Endothelial cell of umbilical vein (primary cell): ENCODE measurements around the gene GP5. TPM values are rescaled to one million over a fixed set of nuclear protein-coding genes. Genes with fewer than 3 reads are reported as not detected.

Source experiments
- BruUV-seq: library from RNA; stranded (reverse); fragments of 400-500 nt; replicated peaks from 2 replicates; lab custom pipeline; 2021; lab: Mats Ljungman, UMichigan
- CTCF ChIA-PET: fragments of 300-600, 350-600 bp; sonication (Branson Sonifier 250); formaldehyde crosslinking; loops from one replicate; lab custom pipeline; 2021; ENCODE audit warnings: antibody characterized with exemption, inconsistent platforms; lab: Charles Lee
- POLR2A ChIA-PET: fragments of 300-600, 350-600 bp; sonication (Branson Sonifier 250); formaldehyde crosslinking; loops from one replicate; lab custom pipeline; 2021; ENCODE audit warnings: antibody characterized with exemption, inconsistent platforms; lab: Charles Lee
- DNase-seq: peaks from one replicate; pipeline ENCODE4 v3.0.0-alpha.2; 2011; ENCODE audit warnings: low read depth, low spot score
- FAIRE-seq: peaks from 2 replicates; lab custom pipeline; 2011; peaks lifted over from hg19 to GRCh38; lab: Jason Lieb, UNC
- H2AFZ ChIP-seq: 2 replicates; pipeline ENCODE4 v1.6.0; 2012; ENCODE audit warnings: low read depth, low read length, control low read depth, inconsistent platforms
- H3K27ac ChIP-seq: 2 replicates; pipeline ENCODE4 v1.5.1; 2011; ENCODE audit warnings: low read depth, mild to moderate bottlenecking, control low read depth, low read length, moderate library complexity; ENCODE audit not compliant: insufficient read depth
- H3K27me3 ChIP-seq, 2 experiments: 2 replicates each; pipeline versions ENCODE4 v1.6.0 to v1.6.1; 2011; ENCODE audit warnings: low read length in 2 of 2, mixed read lengths in 1 of 2; ENCODE audit not compliant: control insufficient read depth in 2 of 2, insufficient read depth in 2 of 2
- H3K36me3 ChIP-seq, 2 experiments: 2 replicates in 1 of 2; 3 replicates in 1 of 2; pipeline ENCODE4 v1.5.1; 2011; ENCODE audit warnings: low read length in 2 of 2, mild to moderate bottlenecking in 1 of 2, moderate library complexity in 1 of 2; ENCODE audit not compliant: control insufficient read depth in 2 of 2, insufficient read depth in 2 of 2; ENCODE audit errors: extremely low read depth in 1 of 2
- H3K4me1 ChIP-seq: 3 replicates; pipeline ENCODE4 v1.5.1; 2011; ENCODE audit warnings: mild to moderate bottlenecking, low read length; ENCODE audit not compliant: control insufficient read depth, insufficient read depth; ENCODE audit errors: extremely low read depth
- H3K4me2 ChIP-seq: 2 replicates; pipeline ENCODE4 v1.6.1; 2011; ENCODE audit warnings: low read length, control low read depth, mixed read lengths; ENCODE audit not compliant: insufficient read depth
- H3K4me3 ChIP-seq, 3 experiments: fragments of 200-600 bp in 1 of 3; sonication (generic), shearing (Covaris generic) in 1 of 3; replicated peaks in 1 of 3; 2 replicates each; pipeline ENCODE4 v1.5.1; 2011 to 2016; ENCODE audit warnings: control low read depth in 3 of 3, low read length in 3 of 3, mild to moderate bottlenecking in 2 of 3, inconsistent platforms in 1 of 3, low read depth in 1 of 3, moderate library complexity in 1 of 3; ENCODE audit not compliant: insufficient read depth in 1 of 3
- H3K79me2 ChIP-seq: 2 replicates; pipeline ENCODE4 v1.6.0; 2012; ENCODE audit warnings: low read length, inconsistent platforms; ENCODE audit not compliant: control insufficient read depth, insufficient read depth
- H3K9ac ChIP-seq: replicated peaks from 2 replicates; pipeline ENCODE3; 2011; ENCODE audit warnings: low read length, control low read depth; ENCODE audit not compliant: insufficient read depth; ENCODE audit errors: extremely low read depth
- H3K9me1 ChIP-seq: replicated peaks from 3 replicates; pipeline ENCODE4 v1.6.0; 2011; ENCODE audit warnings: mild to moderate bottlenecking, low read length; ENCODE audit not compliant: control insufficient read depth, insufficient read depth; ENCODE audit errors: extremely low read depth
- H3K9me3 ChIP-seq: replicated peaks from 2 replicates; pipeline ENCODE4 v1.5.1; 2012; ENCODE audit warnings: low read length, inconsistent platforms; ENCODE audit not compliant: control insufficient read depth, insufficient read depth
- H4K20me1 ChIP-seq: replicated peaks from 2 replicates; pipeline ENCODE3; 2011; ENCODE audit warnings: mild to moderate bottlenecking, low read length; ENCODE audit not compliant: control insufficient read depth, insufficient read depth; ENCODE audit errors: extremely low read depth
- EZH2 ChIP-seq: IDR thresholded peaks from 2 replicates; pipeline ENCODE4 v1.6.1; 2012; ENCODE audit warnings: borderline replicate concordance, low read depth, mild to moderate bottlenecking, moderate library complexity, low read length, inconsistent platforms; ENCODE audit not compliant: severe bottlenecking
- FOS ChIP-seq: IDR thresholded peaks from 2 replicates; pipeline ENCODE4 v1.6.1; 2011; ENCODE audit warnings: mild to moderate bottlenecking, low read length, moderate library complexity, borderline replicate concordance; ENCODE audit not compliant: insufficient read depth
- GATA2 ChIP-seq: IDR thresholded peaks from 2 replicates; pipeline ENCODE4 v1.7.0; 2011; ENCODE audit warnings: low read depth, mild to moderate bottlenecking, moderate library complexity, mixed read lengths, low read length; ENCODE audit not compliant: insufficient read length, insufficient read depth
- JUN ChIP-seq: IDR thresholded peaks from 2 replicates; pipeline ENCODE4 v1.6.1; 2011; ENCODE audit warnings: borderline replicate concordance, low read depth; ENCODE audit not compliant: insufficient read length, insufficient read depth
- MYC ChIP-seq: IDR thresholded peaks from one replicate; pipeline ENCODE4 v1.6.1; 2011; ENCODE audit warnings: mild to moderate bottlenecking, low read depth, low read length
- POLR2A ChIP-seq: IDR thresholded peaks from 2 replicates; pipeline ENCODE4 v1.6.1; 2012; ENCODE audit warnings: low read depth, mild to moderate bottlenecking, control low read depth, low read length
- POLR2AphosphoS5 ChIP-seq: IDR thresholded peaks from 2 replicates; pipeline ENCODE4 v1.6.1; 2012; ENCODE audit warnings: low read depth, mild to moderate bottlenecking, control low read depth, low read length, moderate library complexity; ENCODE audit not compliant: insufficient read depth
- dilution Hi-C: fragments of 300-500 bp; cut with MboI; formaldehyde crosslinking; loops from one replicate; pipeline ENCODE4 v1.15.0; 2019; ENCODE audit warnings: low sequenced_read_pairs; ENCODE audit not compliant: extremely low pct_ligation_motif_present
- intact Hi-C: fragments of 100-400 bp; cut with micrococcal nuclease; formaldehyde crosslinking; loops from one replicate; pipeline ENCODE4 v1.10.0; 2022
- polyA plus RNA-seq, 4 experiments: library from polyadenylated mRNA; depleted of rRNA in 3 of 4; stranded (reverse) in 3 of 4; unstranded in 1 of 4; fragments of >200 nt; gene quantifications; 2 replicates each; pipeline versions ENCODE4 v1.2.1 to v1.2.3, GENCODE V29; 2011 to 2012; ENCODE audit warnings: missing spikeins in 1 of 4
- total RNA-seq: library from RNA; stranded (reverse); gene quantifications from 2 replicates; pipeline ENCODE4 v1.2.3, GENCODE V29; 2021
- TF ChIP-seq, protein P1 (sequence below), 2 donors: IDR thresholded peaks; 1 replicate in 1 of 2; 2 replicates in 1 of 2; pipeline ENCODE4 v1.5.1; 2011; ENCODE audit warnings: low read length in 2 of 2, mild to moderate bottlenecking in 2 of 2, moderate library complexity in 2 of 2, control low read depth in 1 of 2, inconsistent platforms in 1 of 2, low read depth in 1 of 2; ENCODE audit not compliant: insufficient read depth in 1 of 2; ENCODE audit errors: extremely low read depth in 1 of 2
- TF ChIP-seq, protein P2 (sequence below): IDR thresholded peaks from 2 replicates; pipeline ENCODE4 v1.6.1; 2011; ENCODE audit not compliant: insufficient read depth, insufficient read length

GP5 gene
- total and polyA plus RNA-seq, 2 donors (not counting 3 experiments of a cell fraction or from before 2014, with no cell fraction given) = 0.06 to 0.11 TPM

DNA sequence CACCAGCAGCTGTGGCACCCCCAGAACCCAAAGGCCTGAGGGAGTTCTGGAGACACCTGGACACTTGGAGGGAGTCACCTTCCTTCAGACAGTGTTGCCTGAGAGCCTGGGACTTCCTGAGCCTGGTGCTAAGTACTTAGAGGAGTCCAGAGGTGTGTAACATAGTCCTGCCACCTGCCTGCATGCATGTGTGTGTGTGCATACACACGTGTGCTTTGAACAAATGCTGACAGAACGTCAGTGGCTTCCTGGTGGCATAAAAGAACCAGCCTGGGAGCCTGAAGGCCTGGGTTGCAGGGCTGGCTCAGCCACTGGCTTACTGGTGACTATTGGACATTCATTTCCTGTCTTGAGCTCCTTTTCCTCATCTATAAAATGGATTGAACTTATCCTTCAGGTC is 44.8 kb downstream of the GP5 start:
- intact Hi-C loops = no loop called here
- no peaks in the 10 kb centered on the region for H3K9me1 ChIP-seq
- CTCF ChIA-PET = interaction anchor here (4.4 kb wide), 1 partner anchor 11 kb away, joined by 32 read pairs; no protein-coding TSS in a partner anchor
- no peak overlapping the region for H2AFZ ChIP-seq
- DNase-seq (no peak), FAIRE-seq (no peak)
- no peaks in the 10 kb centered on the region for H4K20me1 ChIP-seq
- no peaks in the 10 kb centered on the region for H3K36me3 ChIP-seq
- H3K27ac ChIP-seq = no peak overlapping the region
- H3K27me3 ChIP-seq = peaks cover 0 to 4% of the 10 kb centered on the region in 2 experiments
- dilution Hi-C loops = no loop called here
- H3K79me2 ChIP-seq = no peaks in the 10 kb centered on the region
- no peaks in the 10 kb centered on the region for H3K4me1 ChIP-seq
- BruUV-seq = no TSS peak
- H3K9me3 ChIP-seq = no peaks in the 10 kb centered on the region
- TF ChIP-seq POLR2A = no peak
- TF ChIP-seq, protein P1, sequence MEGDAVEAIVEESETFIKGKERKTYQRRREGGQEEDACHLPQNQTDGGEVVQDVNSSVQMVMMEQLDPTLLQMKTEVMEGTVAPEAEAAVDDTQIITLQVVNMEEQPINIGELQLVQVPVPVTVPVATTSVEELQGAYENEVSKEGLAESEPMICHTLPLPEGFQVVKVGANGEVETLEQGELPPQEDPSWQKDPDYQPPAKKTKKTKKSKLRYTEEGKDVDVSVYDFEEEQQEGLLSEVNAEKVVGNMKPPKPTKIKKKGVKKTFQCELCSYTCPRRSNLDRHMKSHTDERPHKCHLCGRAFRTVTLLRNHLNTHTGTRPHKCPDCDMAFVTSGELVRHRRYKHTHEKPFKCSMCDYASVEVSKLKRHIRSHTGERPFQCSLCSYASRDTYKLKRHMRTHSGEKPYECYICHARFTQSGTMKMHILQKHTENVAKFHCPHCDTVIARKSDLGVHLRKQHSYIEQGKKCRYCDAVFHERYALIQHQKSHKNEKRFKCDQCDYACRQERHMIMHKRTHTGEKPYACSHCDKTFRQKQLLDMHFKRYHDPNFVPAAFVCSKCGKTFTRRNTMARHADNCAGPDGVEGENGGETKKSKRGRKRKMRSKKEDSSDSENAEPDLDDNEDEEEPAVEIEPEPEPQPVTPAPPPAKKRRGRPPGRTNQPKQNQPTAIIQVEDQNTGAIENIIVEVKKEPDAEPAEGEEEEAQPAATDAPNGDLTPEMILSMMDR (IDR thresholded peaks at IDR 0.05; ENCODE audit: extremely low read depth in 1 of 2, insufficient read depth in 1 of 2, low read depth in 1 of 2, low read length in 2 of 2) = no peak
- TF ChIP-seq EZH2 = no peak
- no peak for TF ChIP-seq GATA2
- no peak for TF ChIP-seq JUN
- no peak for TF ChIP-seq POLR2AphosphoS5
- no peak for TF ChIP-seq FOS
- no peak for TF ChIP-seq MYC
- TF ChIP-seq, protein P2, sequence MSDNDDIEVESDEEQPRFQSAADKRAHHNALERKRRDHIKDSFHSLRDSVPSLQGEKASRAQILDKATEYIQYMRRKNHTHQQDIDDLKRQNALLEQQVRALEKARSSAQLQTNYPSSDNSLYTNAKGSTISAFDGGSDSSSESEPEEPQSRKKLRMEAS = no peak
- no peak overlapping the region for H3K9ac ChIP-seq
- POLR2A ChIA-PET = no interaction called here
- H3K4me3 ChIP-seq = no peak overlapping the region
- no peak overlapping the region for H3K4me2 ChIP-seq
